NT2/D1 (cell line): ENCODE data around the gene CGB7.

ENCODE experiments used
- SUZ12 ChIP-seq: IDR thresholded peaks from 2 replicates; pipeline ENCODE4 v1.6.1; 2011; ENCODE audit not compliant: insufficient read length, insufficient read depth; ENCODE audit errors: extremely low read depth
- ZNF274 ChIP-seq: IDR thresholded peaks from 2 replicates; pipeline ENCODE4 v1.6.1; 2011; ENCODE audit warnings: mild to moderate bottlenecking, low read depth, low read length

DNA sequence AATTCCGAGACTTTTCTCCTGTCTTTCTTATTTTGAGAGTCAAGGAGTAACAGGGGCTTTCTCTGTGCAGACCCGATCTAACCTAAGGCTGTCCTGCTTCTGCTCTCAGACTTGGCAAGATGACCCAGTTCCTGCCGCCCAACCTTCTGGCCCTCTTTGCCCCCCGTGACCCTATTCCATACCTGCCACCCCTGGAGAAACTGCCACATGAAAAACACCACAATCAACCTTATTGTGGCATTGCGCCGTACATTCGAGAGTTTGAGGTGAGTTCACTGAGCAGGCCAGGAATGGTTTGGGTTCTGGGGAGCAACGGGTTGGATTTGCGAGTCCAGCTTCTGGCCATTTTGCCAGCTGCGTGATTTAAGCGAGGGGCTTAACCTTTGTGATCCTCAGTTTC, 28.7 kb upstream of the CGB7 start:
- TF ChIP-seq SUZ12 (no peak), ZNF274 (no peak)
